Amniotic stem cell (primary cell): ENCODE data around the gene RAET1E.
"Not testable (repeated sequence)": the region's sequence is repeated elsewhere in the genome, so short reads cannot be mapped to it uniquely, and the experiment has no call there.

ENCODE experiments used
- DNase-seq: peaks from one replicate; lab custom pipeline; 2025; lab: John Stamatoyannopoulos, UW

Gene RAET1E

DNA sequence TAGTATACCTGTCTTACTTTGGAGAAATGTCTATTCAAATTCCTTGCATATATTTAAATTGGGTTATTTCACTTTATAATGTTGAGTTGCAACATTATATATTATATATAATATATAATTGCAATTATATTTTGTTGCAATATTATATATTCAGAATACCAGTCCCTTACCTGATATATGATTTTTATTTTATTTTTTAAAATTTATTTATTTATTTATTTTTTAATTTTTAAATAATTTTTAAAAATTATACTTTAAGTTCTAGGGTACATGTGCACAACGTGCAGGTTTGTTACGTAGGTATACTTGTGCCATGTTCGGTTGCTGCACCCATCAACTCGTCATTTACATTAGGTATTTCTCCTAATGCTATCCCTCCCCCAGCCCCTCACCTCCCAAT is 29.1 kb upstream of the RAET1E start:
- DNase-seq = not testable (repeated sequence)

DNA sequence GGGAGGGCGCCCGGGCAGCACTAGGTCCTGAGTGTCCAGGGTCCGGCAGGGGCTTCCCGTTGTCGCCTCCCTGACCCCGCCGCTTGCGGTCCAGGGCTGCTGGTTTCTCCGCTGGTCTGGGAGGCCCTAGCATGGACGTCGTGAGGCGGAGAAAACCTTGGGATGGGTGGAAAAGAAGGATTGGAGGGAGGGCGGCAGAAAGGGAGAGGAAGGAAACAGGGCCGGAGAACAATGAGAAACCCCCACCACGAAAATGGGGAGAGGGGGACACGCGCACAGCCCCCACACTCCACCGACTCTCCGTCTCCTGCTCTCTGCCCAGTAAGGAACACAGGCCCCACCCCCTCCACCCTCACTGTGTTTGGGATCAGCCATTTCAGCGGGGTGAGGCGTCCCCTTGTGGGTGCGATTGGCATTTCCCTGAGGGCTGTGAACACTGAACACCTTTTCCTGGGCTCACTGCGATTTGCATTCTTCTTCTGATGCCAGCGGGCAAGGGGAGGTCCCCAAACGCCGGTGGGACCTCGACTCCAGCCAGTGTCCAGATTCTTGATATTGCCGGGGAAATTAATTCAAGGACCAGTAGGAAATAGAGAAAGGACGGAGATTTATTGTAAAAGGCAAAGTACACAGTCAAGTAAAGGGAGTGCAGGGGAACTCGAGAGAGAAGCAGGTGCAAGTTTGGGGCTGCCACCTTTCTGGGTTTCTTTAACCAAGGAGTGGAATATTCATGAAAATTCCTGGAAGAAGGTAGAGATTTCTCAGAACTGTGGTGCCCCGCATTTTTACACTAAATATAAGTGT is 28.3 kb upstream of the RAET1E start:
- DNase-seq = peak; percentile 58

DNA sequence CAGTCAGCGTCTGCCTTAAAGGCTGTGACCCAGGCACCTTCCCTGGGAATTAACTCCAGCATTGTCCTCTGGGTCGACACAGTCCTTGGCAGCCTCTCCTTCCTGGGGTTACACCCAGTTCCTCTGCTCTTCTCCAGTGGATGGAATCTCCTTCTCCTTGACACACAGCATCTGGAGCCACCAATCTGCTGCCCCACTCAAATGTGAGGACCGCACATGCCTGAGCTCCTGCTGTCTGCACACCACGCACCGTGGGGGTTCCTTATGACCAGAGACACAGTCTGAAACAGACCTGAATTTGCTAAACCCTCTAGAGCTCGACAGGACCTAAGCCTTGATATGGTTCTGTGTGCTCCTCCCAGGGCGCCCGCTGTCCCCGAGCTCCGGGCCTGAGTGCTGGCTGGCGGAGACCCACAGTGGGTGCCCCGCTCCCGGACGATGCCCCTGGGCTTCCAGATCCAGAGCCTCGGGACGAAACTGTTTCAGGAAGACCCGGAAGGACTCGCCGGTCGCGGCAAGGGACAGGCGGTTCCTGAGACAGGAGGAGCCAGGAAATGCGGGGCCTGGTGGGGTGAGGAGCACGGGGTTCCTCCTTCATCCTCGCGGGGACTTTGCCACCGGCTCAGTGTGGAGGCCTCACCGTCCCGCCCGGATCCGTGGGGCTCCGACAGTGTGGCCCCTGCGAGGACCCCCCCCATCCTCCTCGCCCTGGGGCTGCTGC is 27.5 kb upstream of the RAET1E start:
- DNase-seq = no peak

DNA sequence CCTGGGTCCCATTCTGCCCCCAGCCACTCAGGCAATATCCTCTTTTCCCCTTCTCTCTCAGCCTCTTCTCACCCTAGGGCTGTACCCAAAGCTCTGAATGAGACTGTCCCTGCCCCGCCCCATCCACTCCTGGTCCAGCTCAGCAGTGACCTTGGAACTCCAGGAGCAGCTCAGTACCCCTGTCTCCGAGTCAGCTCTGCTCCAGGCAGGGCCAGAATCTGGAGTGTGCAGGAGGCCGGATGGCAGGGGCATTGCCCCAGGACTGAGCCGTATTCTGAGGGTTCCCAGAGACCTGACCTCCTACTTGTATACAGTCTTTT is 27.0 kb upstream of the RAET1E start:
- DNase-seq = no peak

DNA sequence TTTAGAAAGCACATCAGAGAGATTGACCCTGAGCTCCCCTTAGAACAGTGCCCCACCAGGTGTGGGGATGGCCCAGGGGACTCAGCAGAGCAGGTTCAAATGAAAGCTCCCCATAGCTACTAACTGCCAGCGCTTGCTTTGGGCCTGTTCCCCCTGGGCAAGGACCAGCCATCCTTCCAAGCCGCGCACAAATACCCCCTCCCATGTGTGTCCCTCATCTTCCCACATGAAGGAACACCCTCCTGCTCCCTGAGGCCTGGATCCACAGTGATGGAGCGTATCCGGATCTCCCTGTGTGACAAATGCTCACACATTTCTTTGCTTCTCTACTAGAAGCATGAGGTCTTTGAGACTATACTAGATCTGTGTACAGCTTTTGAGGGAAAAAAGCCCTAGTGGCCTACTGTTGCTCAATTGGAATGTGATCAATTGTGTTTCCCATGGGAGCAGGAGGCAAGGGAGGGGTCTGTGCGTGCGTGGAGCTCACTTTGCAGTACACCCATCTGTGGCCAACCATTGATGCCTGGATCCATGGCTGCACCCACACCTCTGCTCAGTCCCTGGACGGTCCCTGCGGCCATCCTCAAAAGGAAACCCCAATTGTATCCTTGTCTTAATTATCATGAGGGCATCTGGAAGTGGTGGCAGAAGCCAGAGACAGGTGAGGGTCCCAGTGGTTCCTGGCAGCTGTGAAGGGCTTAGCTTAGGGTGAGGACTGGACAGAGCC is 26.5 kb upstream of the RAET1E start:
- DNase-seq = no peak

DNA sequence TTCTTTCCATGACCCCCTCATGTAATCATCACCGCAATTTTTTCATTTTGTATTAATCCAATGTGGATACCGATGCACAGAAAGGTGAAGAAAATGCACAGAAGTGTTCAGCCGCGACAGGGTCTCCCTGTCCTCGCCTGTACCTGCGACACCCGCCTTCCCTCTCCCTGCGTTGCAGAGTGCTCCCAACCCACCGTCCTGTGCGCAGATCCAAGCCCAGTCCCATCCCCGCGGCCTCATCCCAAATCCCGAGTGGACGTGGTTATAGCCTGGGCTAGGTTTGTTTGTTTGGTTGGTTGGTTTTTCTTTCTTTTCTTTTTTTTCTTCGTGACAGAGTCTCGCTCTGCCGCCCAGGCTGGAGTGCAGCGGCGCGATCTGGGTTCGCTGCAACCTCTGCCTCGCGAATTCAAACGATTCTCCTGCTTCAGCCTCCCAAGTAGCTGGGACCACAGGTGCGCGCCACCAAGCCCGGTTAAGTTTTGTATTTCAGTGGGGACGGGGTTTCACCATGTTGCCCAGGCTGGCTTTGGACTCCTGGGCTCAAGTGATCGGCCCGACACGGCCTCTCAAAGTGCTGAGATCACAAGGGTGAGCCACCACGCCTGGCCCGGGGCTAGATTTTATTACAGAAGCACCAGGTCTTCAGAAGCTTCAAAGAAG is 25.5 kb upstream of the RAET1E start:
- DNase-seq = no peak

DNA sequence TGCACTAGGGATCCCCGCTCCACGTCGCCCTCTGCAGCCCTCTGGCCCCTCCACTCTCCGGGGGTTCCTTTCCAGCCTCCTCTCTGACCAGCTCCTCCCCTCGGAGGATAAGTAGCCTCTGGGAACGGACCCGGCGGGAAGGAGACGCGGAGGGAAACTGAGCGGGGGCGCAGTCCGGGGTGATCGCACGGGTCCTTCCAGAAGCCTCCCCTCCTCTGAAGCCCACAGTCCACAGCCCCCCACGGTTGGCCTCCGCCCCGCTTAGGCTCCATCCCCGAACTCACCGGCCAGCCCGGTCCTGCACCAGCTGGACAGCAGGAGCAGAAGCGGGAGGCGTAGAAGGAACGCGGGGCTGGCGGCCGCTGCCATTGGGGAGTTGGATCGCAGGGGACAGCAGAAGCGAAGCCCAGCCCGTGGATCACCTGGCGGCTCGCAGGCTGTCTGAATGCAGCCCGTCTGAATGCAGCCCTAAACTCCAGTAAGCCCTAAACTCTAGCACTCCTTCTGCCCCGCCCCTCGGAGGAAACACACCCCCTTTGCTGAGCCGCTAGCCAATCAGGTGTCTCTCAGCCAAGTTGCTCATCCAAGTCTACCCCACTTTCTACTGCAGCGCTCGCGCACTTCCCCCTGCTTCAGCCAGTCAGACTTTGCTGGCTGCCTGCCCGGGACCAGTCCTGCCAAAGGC is 24.9 kb upstream of the RAET1E start, which contains the start of gene RAET1G:
RAET1G (minus strand) TSS at position 480 of the 685 bp plus-strand sequence; CDS start at position 369, 111 bp downstream.
- DNase-seq = peak; percentile 68

DNA sequence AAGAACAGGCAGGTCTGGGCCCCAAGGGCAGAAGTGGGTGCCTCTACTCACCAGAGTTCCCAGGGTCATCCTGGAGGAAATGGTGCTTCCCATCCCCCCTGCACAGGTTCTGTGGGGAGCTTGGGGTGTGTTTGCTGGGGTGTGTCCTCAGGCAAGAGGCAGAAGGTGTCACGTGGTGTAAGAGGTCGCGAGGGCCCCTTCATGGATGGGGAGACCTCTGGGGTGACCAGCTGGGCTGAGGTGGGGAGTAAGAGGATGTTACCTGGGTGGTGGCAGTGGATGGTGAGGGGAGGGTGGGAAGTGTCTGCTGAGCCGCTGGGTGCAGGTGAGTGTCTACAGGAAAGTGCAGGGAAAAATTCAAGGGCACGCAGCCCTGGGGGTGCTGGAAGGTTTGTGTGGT is 24.2 kb upstream of the RAET1E start:
- not testable (repeated sequence) for DNase-seq

DNA sequence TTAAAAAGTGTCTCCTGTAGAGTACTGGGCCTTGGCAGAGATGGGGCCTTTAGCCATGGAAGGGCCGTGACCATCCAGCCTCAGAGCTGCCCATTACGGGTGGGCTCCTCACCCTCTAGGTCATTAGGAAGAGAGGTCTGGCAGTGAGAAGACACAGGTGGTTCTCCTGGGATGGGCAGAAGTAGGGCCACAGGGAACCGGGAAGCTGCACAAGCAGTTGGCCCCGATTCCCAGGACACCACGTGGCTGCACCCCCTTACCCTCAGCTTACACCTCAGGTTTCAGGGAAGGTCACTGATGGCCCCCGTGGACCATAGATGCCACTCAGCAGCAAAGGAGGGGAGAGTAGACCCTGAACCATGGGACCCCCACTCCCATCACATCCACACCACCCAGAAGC is 23.4 kb upstream of the RAET1E start:
- no peak for DNase-seq

DNA sequence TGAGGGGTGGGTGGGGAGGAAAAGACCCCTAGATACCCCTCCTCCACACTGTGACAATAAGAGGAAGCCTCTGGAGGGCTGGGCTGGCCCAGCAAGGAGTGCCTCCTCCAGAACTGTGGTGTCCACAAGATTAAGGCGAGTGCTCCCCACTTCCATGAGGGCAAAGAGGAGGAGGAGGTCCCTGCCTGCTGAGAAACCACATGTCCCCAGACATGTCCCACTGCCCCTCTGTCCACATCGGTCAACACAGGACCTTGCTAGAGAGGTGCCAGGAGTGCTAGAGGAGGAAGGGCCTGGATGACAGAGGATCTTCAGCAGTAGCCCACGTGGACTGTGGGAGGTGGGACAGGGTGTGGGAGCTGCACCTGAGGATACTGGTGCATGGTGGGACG is 21.9 kb upstream of the RAET1E start:
- DNase-seq = no peak

DNA sequence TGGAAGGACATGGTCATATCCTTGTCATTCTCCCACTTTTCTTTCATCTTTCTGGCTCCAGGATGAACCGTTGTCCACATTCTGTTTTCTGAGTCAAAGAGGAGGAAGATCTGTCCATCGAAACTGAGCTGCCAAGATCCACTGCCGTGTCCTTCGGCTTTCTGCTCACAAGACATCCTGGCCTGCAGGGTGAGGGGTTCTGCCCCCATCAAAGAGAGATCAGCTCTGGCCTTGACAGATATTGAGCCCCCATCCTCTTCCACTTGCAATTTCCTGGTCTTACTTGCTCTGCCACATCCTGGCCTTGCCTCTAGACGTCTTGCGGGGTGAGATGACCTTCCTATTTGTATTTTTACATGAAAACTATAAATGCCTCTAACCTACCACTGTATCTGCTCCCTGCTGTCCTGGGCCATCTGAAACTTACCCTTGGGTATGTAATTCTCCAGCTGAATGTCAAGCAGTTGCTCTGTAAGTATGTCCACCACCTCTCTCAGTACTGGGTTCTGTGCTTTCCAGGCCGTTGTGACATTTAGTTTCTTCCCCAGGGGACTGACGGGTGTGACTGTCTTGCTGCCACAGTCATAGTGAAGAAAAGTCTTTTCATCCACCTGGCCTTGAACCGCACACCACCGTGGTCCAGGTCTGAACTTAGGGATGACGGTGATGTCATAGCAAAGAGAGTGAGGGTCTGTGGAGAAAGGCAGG is 21.4 kb upstream of the RAET1E start:
- DNase-seq = not testable (repeated sequence)

DNA sequence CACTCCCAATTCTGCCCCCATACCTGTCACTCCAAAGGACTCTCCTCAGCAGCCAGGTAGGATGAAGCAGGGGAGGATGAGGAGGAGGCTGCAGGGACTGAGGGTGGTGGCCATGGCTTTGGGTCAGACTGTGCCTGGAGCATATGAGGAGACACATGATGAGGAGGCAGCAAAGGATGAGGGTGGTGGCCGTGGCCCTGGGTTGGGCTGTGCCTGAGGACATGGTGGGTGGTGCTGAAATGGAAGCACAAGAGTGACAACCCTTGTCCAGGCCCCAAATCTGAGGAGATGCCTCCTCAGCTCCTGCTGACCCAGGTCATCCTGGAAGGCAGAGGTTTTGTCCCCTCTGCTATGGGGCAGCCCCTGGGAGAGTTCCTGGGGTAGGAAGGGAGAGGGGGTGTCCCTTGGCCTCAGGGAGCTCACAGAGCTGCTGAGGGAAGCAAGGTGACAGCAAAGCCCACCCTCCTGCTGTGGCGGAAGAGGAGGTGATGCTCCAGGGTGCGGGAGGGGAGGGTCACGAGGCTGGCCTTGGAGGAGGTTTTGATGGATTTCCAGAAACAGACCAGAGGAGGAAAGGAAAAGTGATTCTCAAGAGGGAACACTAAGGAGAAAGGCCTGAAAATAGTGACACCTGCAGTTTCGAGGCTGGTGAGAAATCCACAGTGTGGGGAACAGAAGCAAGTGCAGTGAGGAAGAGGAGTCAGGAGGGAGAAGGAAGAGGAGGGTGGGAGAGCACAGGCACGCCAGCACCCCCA is 20.4 kb upstream of the RAET1E start:
- DNase-seq = no peak

DNA sequence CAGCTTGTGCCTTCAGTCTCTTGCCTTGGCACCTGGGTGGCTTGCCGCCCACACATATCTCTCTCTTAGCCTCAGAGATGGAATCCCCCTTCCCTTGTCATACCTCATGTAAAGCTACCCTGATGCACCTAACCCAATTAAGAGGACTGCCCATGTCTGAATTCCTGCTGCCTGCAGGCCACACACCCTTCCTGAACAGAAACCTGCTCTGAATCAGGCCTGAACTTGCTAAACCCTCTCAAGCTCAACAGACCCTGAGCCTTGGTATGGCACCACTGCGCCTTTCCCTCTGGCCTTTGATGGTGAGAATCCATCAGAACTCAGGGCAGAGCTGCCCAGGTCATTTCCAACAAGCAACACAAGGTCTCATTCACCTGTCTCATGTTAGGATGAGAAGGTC is 19.8 kb upstream of the RAET1E start:
- DNase-seq = no peak

DNA sequence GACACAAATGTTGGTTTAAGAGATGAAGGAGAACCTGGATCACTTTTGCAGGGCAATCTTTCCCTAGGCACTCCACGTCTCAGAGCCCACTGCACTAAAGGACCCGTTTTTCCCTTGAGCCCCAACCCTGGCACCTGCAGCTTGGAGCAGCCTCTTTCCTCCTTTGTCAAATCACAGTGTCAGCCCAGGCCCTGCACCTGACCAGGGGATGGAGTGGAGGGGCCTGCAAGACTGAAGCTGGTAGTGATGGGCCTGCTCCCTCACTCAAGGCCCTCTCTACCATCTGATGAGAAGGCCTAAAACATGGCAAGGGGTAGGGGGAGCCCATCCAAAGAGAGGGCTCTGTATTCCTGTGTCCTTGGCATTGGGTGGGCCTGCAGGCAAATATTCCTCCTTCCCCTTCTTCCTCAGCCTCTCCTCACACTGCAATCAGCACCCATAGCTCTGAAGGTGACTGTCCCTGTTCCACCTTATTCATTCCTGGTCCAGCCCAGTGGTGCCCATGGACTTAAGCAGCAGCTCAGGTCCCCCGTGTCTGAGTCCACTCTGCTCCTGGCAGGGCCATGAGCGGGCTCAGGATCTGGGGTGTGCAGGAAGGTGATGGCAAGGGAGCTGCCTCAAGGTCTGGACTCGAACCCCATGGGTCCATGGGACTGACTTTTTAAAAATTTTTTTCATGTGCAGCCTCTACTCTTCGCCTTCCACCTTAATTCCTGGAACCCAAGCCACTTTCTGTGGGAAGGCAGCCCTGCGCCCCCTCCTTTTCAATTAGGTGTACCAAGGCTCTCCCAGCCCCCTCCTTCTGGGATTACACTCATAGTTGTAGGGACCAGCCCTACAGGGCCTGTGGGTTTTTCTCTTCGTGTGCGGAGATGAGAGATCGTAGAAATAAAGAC is 18.3 kb upstream of the RAET1E start:
- DNase-seq = no peak

DNA sequence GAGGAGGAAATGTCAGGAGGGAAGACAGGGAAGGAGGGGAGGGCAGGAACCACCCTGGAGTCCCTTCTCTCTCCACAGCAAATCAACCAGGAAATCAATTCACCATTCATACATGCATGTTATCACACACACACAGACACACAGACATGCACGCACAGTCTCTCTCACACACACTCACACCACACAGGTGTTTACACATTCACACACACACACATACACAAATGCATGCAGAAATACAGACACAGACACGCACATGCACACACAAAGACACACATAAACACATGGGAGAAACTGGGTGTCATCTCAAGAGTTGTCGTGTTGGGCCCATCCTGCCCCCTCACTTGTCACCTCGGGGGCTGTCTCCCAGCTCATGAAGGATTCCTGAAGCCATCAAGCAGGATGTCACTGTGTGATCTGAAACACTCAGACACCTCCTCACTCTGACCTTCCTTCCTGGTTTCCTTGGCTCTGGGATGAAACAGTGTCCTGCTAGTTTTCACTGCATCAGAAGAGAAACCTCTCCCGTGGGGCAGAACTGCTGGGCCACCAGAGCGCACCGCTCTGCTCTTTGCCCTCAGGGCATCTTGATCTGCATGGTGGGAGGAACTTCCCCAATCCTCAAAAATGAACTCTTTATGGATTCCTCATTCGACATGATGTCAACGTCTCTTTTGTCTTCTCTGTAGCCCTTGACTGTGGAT is 15.8 kb upstream of the RAET1E start:
- no peak for DNase-seq

DNA sequence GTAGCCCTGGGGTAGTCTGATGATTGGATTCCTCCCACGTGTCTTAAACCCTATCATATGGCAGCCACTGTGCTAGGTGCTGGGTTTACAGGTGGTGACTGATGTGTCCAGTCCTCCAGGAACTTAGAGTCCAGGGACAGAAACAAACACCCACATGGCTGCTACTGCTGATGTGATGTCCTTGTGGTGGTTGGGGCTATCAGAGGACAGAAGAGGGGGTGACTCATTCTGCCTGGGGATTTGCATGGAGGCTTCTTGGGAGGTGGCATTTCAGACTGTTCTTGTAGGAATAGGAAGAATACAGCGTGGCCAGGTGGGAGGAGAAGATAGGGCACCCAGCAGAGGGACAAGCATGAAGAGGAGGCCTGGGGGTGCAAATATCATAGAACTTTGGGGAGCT is 15.2 kb upstream of the RAET1E start:
- no peak for DNase-seq

DNA sequence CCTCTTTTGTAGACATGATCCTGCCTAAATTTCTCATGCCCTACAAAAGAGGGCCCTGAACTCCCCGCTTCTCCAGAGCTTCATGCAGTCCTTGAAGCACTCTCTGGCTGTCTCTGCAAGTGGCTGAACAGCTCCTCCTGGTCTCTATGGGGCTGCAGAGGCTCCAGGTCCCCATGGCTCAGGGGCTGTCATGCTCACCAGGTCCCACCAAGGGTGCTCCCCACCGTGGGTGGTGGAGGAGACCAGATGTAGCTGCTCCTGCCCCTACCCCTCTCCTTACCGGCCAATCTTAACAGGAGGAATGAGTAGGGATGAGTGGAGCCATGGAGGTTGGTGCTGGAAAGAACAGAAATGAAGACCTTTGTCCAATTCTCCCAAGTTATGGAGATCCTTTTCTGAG is 14.8 kb upstream of the RAET1E start:
- DNase-seq = not testable (repeated sequence)

DNA sequence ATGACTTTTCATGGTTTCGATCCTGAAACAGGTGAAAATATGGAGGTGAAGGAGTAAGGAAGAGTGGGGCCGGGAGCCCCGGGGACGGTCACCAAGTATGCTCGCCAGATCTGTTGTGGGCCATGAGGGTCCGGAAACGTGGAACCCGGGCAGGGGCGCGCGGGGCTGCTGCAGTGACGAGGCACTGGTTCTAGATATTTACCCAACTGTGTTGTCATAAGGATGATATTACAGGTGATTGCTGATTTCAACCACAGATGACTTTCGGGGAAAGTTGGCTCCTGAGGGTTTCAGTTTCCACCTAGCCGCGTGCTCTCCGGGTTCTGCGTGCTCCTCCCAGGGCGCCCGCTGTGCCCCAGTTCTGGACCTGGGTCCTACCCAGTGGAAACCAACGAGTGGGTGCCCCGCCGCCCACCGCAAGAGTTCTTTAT is 12.8 kb upstream of the RAET1E start:
- DNase-seq = no peak
